Lower leg skin (tissue), 4 donors: ENCODE data around the gene MYO9B. TPM values are rescaled to one million over a fixed set of nuclear protein-coding genes. Genes with fewer than 3 reads are reported as not detected.

ENCODE experiments used
- DNase-seq, 2 donors: peaks; one replicate each; pipeline ENCODE4 v3.0.0-alpha.2; 2019; ENCODE audit warnings: low spot score in 2 of 2
- H3K4me3 ChIP-seq: fragments of 200-600 bp; sonication (generic); 2 replicates; pipeline ENCODE4 v1.5.1; 2017; ENCODE audit warnings: mild to moderate bottlenecking, low read depth; ENCODE audit not compliant: poor library complexity, severe bottlenecking
- CTCF ChIP-seq, 3 donors: fragments of 450-650 bp; IDR thresholded peaks; one replicate each; pipeline ENCODE4 v1.5.1; 2016; ENCODE audit warnings: antibody characterized with exemption in 3 of 3, mild to moderate bottlenecking in 3 of 3, moderate library complexity in 2 of 3
- POLR2A ChIP-seq, 2 donors: fragments of 450-650 bp; IDR thresholded peaks; one replicate each; pipeline ENCODE4 v1.6.1; 2016 to 2017; ENCODE audit warnings: antibody characterized with exemption in 2 of 2, mild to moderate bottlenecking in 1 of 2, moderate library complexity in 1 of 2
- WGBS, 2 donors: methylation state at CpG; one replicate each; pipeline ENCODE4 v1.1.5; 2018; 5-methylcytosine and 5-hydroxymethylcytosine counted together
- intact Hi-C: fragments of 100-400 bp; cut with DNase I; formaldehyde crosslinking; loops from one replicate; pipeline ENCODE4 v1.15.0; 2023; ENCODE audit warnings: low total_unique reads
- total RNA-seq, 4 donors: library from RNA; depleted of rRNA; stranded (reverse); fragments of >200 nt; gene quantifications; one replicate each; pipeline ENCODE4 v1.1.0, GENCODE V29; 2016

Gene MYO9B
- total RNA-seq, 4 donors from 2014 or later: 29.2 to 63.1 (median 43.5) TPM

- intact Hi-C loops: no loop called here
- TF ChIP-seq POLR2A (IDR thresholded peaks at IDR 0.05) (no peak), CTCF (IDR thresholded peaks at IDR 0.05) (no peak)
- 0 to 1% methylated on average over 38 to 43 of the region's 43 CpGs for WGBS, 2 donors
- peak; percentile 35 to 92 for DNase-seq
- H3K4me3 ChIP-seq: peak overlapping the region; percentile 80
These were observed 426 bp downstream of the MYO9B start for GRCh38 chr19:17075864-17076542.

DNA sequence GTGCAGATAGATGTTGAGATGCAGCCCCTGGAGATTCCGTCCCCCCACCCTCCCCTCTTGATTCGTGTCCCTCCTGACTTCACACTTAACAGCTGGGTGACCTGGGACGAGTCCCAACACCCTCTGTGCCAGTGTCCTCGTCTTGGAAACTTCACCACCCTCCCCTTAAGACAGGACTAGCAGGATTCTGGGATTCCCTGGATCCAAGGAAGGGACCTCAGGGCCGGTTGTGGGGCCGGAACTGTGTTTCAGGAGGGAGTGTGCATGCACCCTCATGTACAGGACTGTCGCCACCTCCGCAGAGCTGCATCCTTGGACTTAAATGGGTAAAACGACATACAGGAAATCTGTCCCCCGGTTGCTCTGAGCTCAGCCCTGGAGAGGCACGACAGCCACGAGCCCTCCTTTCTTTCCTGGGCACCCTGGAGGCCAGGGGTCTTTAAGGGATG, 990 bp downstream of the MYO9B start:
- TF ChIP-seq POLR2A (IDR thresholded peaks at IDR 0.05) (no peak), CTCF (IDR thresholded peaks at IDR 0.05) (no peak)
- H3K4me3 ChIP-seq: peak overlapping the region; percentile 0
- WGBS, 2 donors: 0 to 2% methylated on average over 12 of the region's 12 CpGs
- DNase-seq: no peak
- intact Hi-C loops: no loop called here

GRCh38 chr19:17077447-17078028, 2.0 kb downstream of the MYO9B start:
- TF ChIP-seq POLR2A (IDR thresholded peaks at IDR 0.05): no peak
- TF ChIP-seq CTCF (IDR thresholded peaks at IDR 0.05): no peak
- H3K4me3 ChIP-seq: no peak overlapping the region
- no peak for DNase-seq
- WGBS, 2 donors: 88 to 91% methylated on average over 17 of the region's 17 CpGs
- intact Hi-C loops: no loop called here

GRCh38 chr19:17078036-17078919, 2.7 kb downstream of the MYO9B start:
- DNase-seq: no peak
- intact Hi-C loops: no loop called here
- 83 to 84% methylated on average over 19 of the region's 19 CpGs for WGBS, 2 donors

More at GRCh38 chr19:17078036-17078919, 2.7 kb downstream of the MYO9B start:
- H3K4me3 ChIP-seq: no peak overlapping the region
- TF ChIP-seq CTCF (IDR thresholded peaks at IDR 0.05) (no peak), POLR2A (IDR thresholded peaks at IDR 0.05) (no peak)
